Thymus (tissue), 11 donors: ENCODE results near the gene ROS1. TPM values are rescaled to one million over a fixed set of nuclear protein-coding genes. Genes with fewer than 3 reads are reported as not detected.
"Not testable (repeated sequence)": the region's sequence is repeated elsewhere in the genome, so short reads cannot be mapped to it uniquely, and the experiment has no call there.

Experiments used
- DNase-seq, 9 donors: peaks; one replicate each; pipeline ENCODE4 v3.0.0-alpha.2; 2013; ENCODE audit warnings: low spot score in 9 of 9, low read depth in 6 of 9, missing footprints in 1 of 9
- H3K27ac ChIP-seq, 2 donors: one replicate each; pipeline ENCODE4 v1.5.1; 2013; ENCODE audit warnings: control low read depth in 1 of 2, low read depth in 1 of 2, low read length in 1 of 2, mild to moderate bottlenecking in 1 of 2, moderate library complexity in 1 of 2
- H3K27me3 ChIP-seq, 2 donors: one replicate each; pipeline ENCODE4 v1.5.1; 2013; ENCODE audit warnings: low read length in 1 of 2; ENCODE audit not compliant: control insufficient read depth in 2 of 2, insufficient read depth in 1 of 2
- H3K36me3 ChIP-seq, 2 donors: one replicate each; pipeline ENCODE4 v1.5.1; 2013; ENCODE audit warnings: low read length in 1 of 2, mild to moderate bottlenecking in 1 of 2, moderate library complexity in 1 of 2; ENCODE audit not compliant: control insufficient read depth in 2 of 2, insufficient read depth in 2 of 2
- H3K4me1 ChIP-seq, 2 donors: one replicate each; pipeline ENCODE4 v1.5.1; 2013; ENCODE audit warnings: low read length in 2 of 2; ENCODE audit not compliant: control insufficient read depth in 2 of 2, insufficient read depth in 2 of 2
- H3K4me3 ChIP-seq, 2 donors: one replicate each; pipeline ENCODE4 v1.5.1; 2013; ENCODE audit warnings: low read length in 2 of 2, control low read depth in 1 of 2, mild to moderate bottlenecking in 1 of 2
- H3K9me3 ChIP-seq, 2 donors: one replicate each; pipeline ENCODE4 v1.5.1; 2013; ENCODE audit warnings: low read length in 1 of 2, mild to moderate bottlenecking in 1 of 2; ENCODE audit not compliant: control insufficient read depth in 2 of 2, insufficient read depth in 1 of 2
- WGBS: extraction: QIAGEN DNeasy Blood & Tissue Kit; methylation state at CpG from one replicate; pipeline ENCODE4 v1.1.7; 2013; 5-methylcytosine and 5-hydroxymethylcytosine counted together
- polyA plus RNA-seq: library from polyadenylated mRNA; stranded (reverse); fragments of 200-250 nt; gene quantifications from one replicate; pipeline ENCODE4 v1.2.3, GENCODE V29; 2013
- total RNA-seq: library from RNA; stranded (reverse); fragments of 120-200 nt; gene quantifications from one replicate; pipeline ENCODE4 v1.2.4, GENCODE V29; 2013
- donor health status: healthy.

Gene ROS1
- total and polyA plus RNA-seq, 2 donors = 0.09 to 0.16 TPM

DNA sequence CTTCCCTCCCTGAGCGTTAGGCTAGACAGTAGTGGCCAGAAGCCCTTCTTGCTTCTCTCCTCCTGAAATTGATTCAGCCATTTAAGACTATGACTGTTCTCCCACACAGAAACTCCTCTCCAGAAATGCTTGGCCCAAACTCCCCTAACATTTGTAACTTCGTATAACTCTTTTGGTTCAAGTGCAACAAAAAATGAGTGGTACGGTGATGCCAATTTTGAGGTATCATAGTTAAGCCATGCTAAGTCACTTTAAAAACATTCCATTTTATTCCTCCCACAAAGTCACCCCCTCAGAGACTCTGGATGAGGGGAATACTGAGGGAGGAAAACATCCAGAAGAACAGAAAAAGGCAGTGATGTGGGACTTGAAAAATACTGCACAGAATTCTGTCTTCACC is 21.1 kb upstream of the ROS1 start:
- no peaks in the 10 kb centered on the region for H3K4me1 ChIP-seq
- no peak overlapping the region for H3K4me3 ChIP-seq
- DNase-seq = no peak
- H3K36me3 ChIP-seq = no peaks in the 10 kb centered on the region
- H3K27me3 ChIP-seq = peaks cover 0 to 2% of the 10 kb centered on the region in 2 donors
- H3K27ac ChIP-seq = no peak overlapping the region
- H3K9me3 ChIP-seq = no peaks in the 10 kb centered on the region
- 85% methylated on average over 3 of the region's 3 CpGs for WGBS

DNA sequence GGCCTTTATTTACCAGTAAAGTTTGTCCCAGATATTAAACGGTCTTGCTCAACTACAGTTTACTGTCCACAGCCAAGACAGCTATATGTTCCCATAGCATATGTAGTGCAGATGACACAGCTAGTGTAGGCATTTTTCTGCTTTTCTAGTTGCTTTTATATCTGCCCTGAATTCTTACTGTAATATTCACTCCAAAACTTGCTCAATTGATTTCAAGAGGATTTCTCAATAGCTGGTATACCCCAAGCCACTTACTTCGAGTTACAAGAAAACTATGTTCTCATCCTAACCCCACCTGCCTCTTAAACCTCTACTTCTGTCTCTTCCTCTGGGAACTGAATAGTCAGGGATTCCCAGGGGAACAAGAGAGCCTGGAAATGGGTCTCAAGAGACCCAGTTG is 18.9 kb upstream of the ROS1 start:
- H3K27ac ChIP-seq = no peak overlapping the region

DNA sequence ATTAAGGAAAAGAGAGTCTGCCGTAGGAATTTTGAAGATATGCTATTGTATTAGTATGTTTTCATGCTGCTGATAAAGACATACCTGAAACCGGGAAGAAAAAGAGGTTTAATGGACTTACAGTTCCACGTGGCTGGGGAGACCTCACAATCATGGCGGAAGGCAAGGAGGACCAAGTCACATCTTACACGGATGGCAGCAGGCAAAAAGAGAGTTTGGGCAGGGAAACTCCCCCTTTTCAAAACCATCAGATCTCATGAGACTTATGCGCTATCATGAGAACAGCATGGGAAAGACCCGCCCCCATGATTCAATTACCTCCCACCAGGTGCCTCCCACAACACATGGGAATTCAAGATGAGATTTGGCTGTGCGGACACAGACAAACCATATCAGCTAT is 16.6 kb upstream of the ROS1 start:
- H3K27ac ChIP-seq = not testable (repeated sequence)

More for the DNA sequence above, 18.9 kb upstream of the ROS1 start:
- H3K9me3 ChIP-seq = no peaks in the 10 kb centered on the region
- WGBS = 88% methylated on average over 2 of the region's 2 CpGs
- no peak overlapping the region for H3K4me3 ChIP-seq
- DNase-seq = no peak
- no peaks in the 10 kb centered on the region for H3K4me1 ChIP-seq
- H3K36me3 ChIP-seq = no peaks in the 10 kb centered on the region
- H3K27me3 ChIP-seq = peaks cover 0 to 2% of the 10 kb centered on the region in 2 donors

DNA sequence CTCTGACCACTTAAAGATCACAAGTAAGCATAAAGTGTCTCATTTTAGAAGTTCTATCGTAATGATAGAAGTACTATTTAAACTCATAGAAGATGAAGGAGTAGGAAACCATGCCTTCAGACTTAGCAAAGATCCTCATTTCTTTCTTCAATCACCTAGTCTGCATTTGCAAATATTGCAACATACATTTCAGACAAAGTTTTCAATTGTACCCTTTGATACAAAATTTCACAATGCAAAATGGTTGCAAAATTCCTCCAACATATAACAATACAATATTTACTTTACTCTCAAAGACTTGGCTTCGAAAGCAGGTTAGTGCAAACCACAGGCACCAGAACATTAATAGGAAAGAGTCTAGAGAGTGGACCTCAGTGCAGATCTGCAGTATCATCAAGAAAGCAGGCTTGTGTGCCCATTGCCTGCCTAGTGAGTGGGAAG is 16.1 kb upstream of the ROS1 start:
- H3K4me1 ChIP-seq = no peaks in the 10 kb centered on the region
- DNase-seq = no peak
- H3K9me3 ChIP-seq = no peaks in the 10 kb centered on the region
- WGBS = 95% methylated on average over 2 of the region's 2 CpGs
- H3K27ac ChIP-seq = no peak overlapping the region
- no peaks in the 10 kb centered on the region for H3K27me3 ChIP-seq
- no peak overlapping the region for H3K4me3 ChIP-seq
- no peaks in the 10 kb centered on the region for H3K36me3 ChIP-seq

More for the DNA sequence above, 16.6 kb upstream of the ROS1 start:
- not testable (repeated sequence) for H3K9me3 ChIP-seq, H3K4me1 ChIP-seq, H3K4me3 ChIP-seq, H3K27me3 ChIP-seq, DNase-seq, H3K36me3 ChIP-seq
- 94% methylated on average over 8 of the region's 8 CpGs for WGBS

DNA sequence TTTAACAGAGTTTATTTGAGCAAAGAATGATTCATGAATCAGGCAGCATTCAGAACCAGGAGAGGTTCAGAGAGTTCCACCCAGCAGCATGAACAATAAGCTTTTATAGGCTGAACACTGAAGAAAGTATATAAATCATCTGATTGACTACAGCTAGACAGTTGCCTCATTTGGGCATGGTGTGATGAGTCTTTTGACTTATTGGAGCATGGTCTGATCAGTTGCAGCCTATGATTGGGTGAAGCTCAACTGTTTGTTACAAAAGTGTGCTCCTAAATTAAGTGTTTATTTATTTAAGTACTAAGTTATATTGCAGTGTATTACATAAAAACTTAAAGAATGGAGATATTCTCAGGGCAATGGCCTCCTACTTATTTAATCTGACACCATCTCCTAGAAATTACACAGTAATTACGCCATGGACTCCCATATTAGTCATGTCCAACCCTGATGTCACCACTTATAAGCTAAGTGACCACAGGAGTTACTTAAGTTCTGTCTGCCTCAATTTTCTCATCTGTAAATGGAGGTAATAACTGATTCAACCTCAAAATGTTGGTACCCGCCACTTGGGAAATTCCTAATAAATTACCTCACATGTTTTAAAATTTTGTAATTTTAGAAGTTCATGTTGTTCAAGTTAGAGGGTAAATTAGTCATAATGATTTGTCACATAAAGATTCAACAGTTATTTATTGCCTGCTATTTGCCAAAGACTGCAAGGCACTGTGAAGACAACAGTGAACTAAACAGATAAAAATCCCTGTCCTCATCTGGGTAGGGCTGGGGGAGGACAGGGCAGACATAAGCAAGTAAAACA is 15.2 kb upstream of the ROS1 start:
- Histone ChIP-seq H3K4me3 (no peak overlapping the region), H3K27ac (no peak overlapping the region), H3K9me3 (no peaks in the 10 kb centered on the region), H3K4me1 (no peaks in the 10 kb centered on the region), H3K27me3 (no peaks in the 10 kb centered on the region), H3K36me3 (no peaks in the 10 kb centered on the region)
- WGBS = 95% methylated on average over 2 of the region's 2 CpGs
- no peak for DNase-seq

DNA sequence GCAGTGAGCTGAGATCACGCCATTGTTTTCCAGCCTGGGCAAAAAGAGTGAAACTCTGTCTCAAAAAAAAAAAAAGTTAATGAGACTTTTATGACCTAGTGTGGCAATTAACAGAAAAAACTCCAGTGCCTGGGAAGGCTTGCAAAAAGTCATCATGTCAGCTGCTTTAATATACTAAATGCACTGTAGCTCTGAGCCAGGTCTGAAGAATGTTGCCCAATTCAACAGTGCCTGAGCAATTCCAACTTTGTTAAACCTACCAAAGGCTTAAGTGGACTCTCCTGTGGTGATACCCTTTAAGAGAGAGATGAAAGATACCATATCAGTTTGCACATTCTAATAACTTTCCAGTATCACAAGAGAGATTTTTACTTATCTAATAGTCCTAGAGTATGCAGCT is 6.5 kb upstream of the ROS1 start:
- Histone ChIP-seq H3K4me3 (no peak overlapping the region), H3K4me1 (no peaks in the 10 kb centered on the region), H3K27ac (no peak overlapping the region), H3K27me3 (no peaks in the 10 kb centered on the region), H3K9me3 (no peaks in the 10 kb centered on the region), H3K36me3 (no peaks in the 10 kb centered on the region)
- 95% methylated on average over 1 of the region's 1 CpG for WGBS
- no peak for DNase-seq

DNA sequence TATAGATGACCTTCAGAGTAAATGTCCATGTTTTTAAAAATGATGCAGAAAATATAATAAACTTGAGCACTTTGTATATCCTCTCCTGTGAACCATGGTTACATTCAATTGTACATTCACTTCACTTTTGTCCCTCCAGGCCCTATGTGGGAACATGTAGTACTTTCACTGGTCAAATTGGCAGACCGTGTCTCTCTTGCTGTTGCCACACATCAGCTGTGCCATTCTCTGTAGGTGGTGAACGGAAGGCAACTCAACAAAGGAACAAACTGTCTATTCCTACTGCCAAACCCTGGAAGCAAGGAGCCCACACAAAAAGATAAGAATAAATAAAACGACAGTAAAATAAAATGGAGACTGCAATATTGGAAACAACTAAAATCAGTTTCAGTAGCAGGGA is 2.0 kb downstream of the ROS1 start:
- WGBS = 90% methylated on average over 3 of the region's 3 CpGs
- DNase-seq = no peak
- H3K9me3 ChIP-seq = no peaks in the 10 kb centered on the region
- H3K27me3 ChIP-seq = no peaks in the 10 kb centered on the region
- H3K4me3 ChIP-seq = no peak overlapping the region
- no peak overlapping the region for H3K27ac ChIP-seq
- H3K36me3 ChIP-seq = no peaks in the 10 kb centered on the region
- H3K4me1 ChIP-seq = no peaks in the 10 kb centered on the region

DNA sequence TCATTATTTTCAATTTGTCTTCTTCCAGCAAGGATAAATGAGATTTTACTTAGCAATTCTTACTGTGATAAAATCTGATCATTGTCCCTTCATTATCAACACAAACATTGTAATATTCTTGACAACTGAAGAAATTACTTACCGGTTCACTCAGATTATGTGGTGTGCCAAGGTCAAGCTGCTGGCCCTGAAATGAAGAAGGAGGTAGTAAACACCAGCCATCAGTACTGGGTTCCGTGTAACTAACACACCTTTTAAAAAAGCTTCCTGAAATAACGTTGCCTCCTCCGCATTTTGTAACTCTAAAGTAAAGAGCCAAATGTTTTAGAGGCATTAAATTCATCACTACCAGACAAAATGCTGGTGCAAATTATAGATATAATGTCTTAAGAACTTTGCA is 7.4 kb downstream of the ROS1 start:
- H3K27me3 ChIP-seq = no peaks in the 10 kb centered on the region
- H3K4me3 ChIP-seq = no peak overlapping the region
- 92% methylated on average over 4 of the region's 4 CpGs for WGBS
- DNase-seq = no peak
- H3K9me3 ChIP-seq = no peaks in the 10 kb centered on the region
- H3K36me3 ChIP-seq = no peaks in the 10 kb centered on the region
- no peak overlapping the region for H3K27ac ChIP-seq
- H3K4me1 ChIP-seq = no peaks in the 10 kb centered on the region

DNA sequence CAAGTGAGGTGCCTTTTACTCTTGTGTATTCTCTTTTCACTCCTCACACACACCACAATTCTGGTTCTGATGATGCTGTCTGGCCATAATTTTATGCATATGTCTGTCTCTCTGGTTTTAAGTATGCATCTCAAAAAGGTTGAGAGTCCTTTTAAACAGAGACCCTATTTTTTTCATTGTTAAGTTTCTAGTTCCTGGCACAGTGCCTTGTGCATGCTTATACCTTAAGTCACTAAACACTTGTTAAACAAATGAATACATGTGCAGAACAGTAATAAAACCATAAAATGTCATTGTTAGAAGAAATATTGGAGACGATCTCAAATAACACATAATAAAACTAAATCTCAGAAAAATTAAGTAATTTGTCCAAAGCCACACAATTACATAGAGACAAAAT is 7.9 kb downstream of the ROS1 start:
- H3K4me3 ChIP-seq = no peak overlapping the region
- H3K36me3 ChIP-seq = no peaks in the 10 kb centered on the region
- H3K27ac ChIP-seq = no peak overlapping the region
- H3K9me3 ChIP-seq = no peaks in the 10 kb centered on the region
- no peaks in the 10 kb centered on the region for H3K27me3 ChIP-seq
- WGBS = 99% methylated on average over 1 of the region's 1 CpG
- no peak for DNase-seq
- no peaks in the 10 kb centered on the region for H3K4me1 ChIP-seq
